Head of caudate nucleus (tissue), 42 donors: ENCODE data around the gene PKLR.

Source experiments
- DNase-seq, 42 donors: peaks; one replicate each; pipeline versions ENCODE4 v3.0.0 to v3.0.0-alpha.2; 2020 to 2021; ENCODE audit warnings: mixed read lengths in 7 of 42
- intact Hi-C: fragments of 100-400 bp; cut with DNase I; formaldehyde crosslinking; loops from one replicate; pipeline ENCODE4 v1.15.0; 2022

The PKLR gene

GRCh38 chr1:155268630-155269029, 32.6 kb downstream of the PKLR start:
- no peak for DNase-seq

DNA sequence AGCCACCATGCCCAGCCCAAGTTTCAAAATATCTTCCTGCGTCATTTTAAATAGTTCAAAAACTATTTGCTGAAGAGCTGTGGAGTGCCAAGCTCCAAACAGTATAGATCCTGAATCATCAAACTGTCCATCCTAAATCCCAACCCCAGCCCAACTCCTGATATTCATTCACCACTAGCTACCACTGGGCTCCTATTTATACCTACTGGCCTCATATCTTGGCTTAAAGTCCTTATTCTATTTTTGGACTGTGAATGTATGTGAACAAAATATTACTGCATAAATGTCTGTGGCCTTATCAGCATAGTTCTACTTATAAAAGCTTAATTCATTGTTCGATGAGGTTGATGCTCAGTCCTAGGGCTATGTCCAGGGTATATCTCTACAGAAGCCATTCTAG, 33.9 kb downstream of the PKLR start:
- intact Hi-C loops, result no loop called here
- DNase-seq, result no peak

More at GRCh38 chr1:155268630-155269029, 32.6 kb downstream of the PKLR start:
- intact Hi-C loops, result no loop called here

- intact Hi-C loops, result no loop called here
Observed at GRCh38 chr1:155266553-155266952, 34.7 kb downstream of the PKLR start.

DNA sequence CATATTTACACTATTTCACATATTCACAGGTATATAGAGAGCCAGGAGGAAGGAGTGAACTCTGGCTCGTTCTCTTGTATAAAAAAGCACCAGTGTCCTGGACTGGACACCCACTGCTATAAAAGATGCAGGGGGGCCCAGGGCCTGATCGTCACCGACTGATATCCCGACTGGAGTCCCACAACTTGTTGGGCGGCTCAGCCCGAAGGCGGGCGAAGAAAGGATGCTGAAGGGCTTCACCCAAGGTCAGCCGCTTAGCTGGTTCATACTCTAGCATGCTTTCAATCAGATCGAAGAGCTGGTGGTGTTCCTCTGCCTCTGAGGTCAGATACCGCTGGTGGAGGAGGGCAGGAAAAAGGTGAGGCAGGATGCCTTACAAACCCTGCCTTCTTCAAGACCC, 38.2 kb downstream of the PKLR start:
- intact Hi-C loops, result no loop called here
- DNase-seq, result no peak

More at GRCh38 chr1:155266553-155266952, 34.7 kb downstream of the PKLR start:
- DNase-seq, result no peak

DNA sequence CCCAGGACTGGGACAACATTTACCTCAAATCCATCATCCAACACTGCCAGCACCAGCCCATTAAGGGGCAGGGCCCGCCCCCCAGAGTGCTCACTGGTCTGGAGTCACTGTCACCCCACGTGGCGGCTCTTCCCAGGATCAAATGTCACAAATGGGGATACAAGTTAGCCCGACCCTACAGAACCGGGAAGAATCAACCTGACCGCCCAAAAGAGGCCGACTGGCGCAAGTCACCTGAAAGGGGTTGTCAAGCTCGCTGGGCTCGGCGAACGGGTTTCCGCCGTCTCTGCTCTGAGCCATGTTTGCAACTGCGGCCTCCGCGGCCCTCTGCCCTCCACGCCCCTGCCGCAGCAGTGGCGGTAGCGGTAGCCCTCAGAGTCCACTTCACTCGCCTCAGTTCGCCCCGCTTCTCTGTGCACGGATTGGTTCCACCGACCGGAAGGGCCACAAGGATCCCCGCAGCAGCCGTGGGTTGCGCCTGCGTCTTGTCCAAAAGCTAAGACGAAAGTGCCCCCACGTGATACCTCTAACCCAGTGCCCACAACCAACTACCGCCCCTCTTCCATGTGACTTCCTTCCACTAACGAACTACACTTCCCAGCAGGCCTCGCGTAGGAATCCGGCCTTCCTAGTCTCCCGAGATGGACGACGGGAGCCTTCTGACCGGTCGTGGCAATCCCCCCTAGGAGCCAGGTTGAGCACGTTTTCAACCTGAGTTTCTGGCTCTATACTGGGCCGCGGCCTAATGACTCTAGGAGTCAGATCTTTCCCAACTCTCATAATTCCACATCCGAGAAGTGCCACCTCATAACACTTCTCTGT, 39.2 kb downstream of the PKLR start, which contains the start of gene SCAMP3:
Gene SCAMP3, minus strand, starts transcription at position 509 of the 822 bp plus-strand sequence. Its CDS starts 209 bp downstream, at position 300.
- peak; percentile 91 to 99 (median 98) for DNase-seq
- intact Hi-C loops, result no loop called here

DNA sequence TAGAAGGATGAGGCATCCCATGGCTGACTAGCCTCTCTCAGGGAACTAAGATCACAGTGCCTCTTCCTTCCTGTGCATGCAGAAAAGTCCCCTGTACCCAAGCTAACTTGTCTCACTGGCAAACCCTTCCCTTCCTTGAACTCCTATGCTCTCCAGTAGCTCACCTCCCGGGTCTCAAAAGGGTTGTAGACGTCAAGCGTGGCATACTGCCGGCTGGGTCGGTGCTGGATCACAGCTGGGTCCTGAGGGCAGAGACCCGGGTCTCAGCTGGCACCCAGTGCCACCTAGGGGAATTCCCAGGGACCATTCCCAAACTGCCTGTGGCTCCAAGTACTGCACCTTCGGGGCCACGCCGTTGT, 39.8 kb downstream of the PKLR start:
- DNase-seq, result peak in 1 of 42 donors; percentile 39
- intact Hi-C loops, result no loop called here

GRCh38 chr1:155260276-155260675, 41.0 kb downstream of the PKLR start:
- intact Hi-C loops, result no loop called here
- DNase-seq, result no peak

DNA sequence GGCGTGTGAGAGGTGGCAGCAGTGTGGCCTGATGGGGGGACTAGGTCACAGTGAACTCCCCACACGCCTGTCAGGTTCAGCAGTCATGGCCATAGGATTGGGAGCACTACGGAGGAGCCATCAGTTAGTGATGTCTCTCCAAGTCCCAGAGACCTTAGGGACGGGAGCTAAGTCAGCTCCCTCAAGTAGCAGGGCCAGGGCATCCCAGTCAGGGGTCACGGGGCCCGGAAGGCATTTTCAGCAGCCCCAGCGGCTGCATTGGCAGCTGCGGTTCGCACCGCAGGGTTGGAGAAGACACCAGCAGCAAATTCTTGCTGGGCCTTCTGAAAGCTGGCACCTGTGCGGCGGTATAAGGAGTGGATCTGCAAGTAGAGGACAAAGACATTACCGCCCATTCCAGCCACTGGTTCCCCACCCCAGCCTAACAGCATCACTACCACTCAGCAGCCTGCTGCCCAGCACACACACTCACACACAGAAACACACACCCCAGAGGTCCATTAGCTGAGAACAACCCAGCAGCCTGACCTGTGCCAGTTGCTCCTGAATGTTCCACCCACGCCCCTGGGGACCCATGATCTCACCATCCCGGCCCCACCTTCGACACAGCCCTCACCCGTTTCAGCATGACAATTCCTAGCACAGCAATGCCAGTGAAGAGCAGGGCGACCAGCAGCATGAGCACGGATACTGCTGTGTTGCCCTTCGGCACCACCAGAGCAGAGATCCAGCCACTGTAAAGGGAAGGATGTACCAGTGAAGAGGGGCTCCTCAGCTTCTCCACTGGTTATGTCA, 45.0 kb downstream of the PKLR start:
- intact Hi-C loops, result loop anchor here (10.0 kb wide), 1 partner anchor 339 kb away; no protein-coding TSS in a partner anchor

GRCh38 chr1:155255243-155256007, 45.8 kb downstream of the PKLR start, which contains the start of gene ENTREP3:
Gene ENTREP3 (minus strand): TSS chr1:155255483. CDS start chr1:155254877, 606 bp downstream.
- DNase-seq, result peak; percentile 83 to 97 (median 93)
- intact Hi-C loops, result loop anchor here (10.0 kb wide), 1 partner anchor 339 kb away; no protein-coding TSS in a partner anchor

More for the DNA sequence above, 45.0 kb downstream of the PKLR start:
- no peak for DNase-seq

DNA sequence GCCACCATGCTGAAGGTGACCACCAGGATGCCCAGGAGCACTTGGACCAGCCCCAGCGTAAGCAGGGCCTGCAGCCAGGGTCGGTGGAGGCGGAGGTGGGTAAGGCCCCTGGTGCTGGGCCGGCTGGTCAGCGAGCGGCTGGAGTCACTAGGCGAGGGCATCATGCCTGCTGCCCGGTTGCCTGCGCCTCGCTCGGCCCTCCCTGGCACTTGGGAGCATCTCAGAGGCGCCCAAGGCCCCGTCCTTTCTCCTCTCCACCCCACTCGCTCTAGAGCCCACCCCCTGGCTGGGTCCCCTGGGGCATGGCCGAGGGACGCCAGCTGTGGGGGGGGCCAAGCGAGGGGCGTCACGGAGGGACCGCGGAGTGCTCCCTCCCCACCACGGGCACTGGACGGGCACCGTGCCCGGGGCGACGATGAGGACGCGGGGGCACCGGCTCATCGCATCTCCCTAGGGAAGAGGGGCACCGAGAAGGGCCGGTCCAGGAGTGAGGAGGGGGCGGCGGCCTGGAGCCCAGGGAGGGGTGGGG, 46.5 kb downstream of the PKLR start:
- DNase-seq, result peak in 15 of 42 donors; percentile 16 to 49 (median 32)
- intact Hi-C loops, result loop anchor here (10.0 kb wide), 1 partner anchor 340 kb away; no protein-coding TSS in a partner anchor

DNA sequence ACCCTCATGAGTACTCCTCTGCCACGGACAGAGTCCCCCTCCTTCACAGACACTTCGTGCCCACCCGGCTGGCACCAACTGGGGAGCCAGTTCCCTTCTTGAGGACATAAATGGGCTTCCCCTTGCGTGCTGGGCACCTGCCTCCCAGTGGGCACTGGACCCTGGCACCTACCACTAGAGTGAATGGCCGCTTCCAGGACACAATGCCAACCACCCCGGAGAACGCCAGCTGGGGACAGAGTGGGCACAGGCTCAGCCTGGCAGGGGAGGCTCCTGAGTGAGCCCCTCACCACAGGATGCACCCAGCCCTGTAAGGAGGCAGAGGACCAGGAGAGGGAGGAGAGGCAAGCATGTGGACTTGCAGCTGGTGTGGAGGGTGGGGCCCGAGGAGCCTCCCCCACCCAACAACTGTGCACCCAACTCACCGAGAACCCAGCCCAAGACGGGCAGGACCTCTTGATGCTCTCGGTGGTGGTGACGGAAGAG, 47.0 kb downstream of the PKLR start:
- intact Hi-C loops, result loop anchor here (10.0 kb wide), 1 partner anchor 341 kb away; no protein-coding TSS in a partner anchor
- DNase-seq, result peak in 1 of 42 donors; percentile 25

DNA sequence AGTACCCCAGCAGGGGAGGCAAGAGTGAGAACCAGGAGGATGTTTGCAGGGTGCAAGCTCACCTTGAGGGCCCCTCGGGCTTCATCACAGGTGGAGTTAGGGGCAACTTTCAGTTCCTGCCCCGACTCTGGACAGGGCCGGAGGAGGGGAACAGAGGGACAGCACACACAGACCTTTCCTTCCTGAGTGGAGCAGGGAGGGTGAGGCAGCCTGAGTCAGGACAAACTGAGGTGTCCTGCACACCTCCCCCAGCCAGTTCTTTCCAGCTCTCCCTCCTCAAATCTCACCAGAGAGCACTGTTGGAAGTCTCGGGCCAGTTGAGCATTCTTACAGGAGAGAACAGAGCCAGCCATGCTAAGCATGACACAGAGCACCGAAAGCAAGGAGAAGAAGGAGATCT, 47.4 kb downstream of the PKLR start:
- intact Hi-C loops, result loop anchor here (10.0 kb wide), 1 partner anchor 341 kb away; no protein-coding TSS in a partner anchor
- DNase-seq, result no peak

- DNase-seq, result no peak
- intact Hi-C loops, result loop anchor here (10.0 kb wide), 1 partner anchor 342 kb away; no protein-coding TSS in a partner anchor
Observed at GRCh38 chr1:155253208-155253607, 48.0 kb downstream of the PKLR start.

GRCh38 chr1:155251566-155251965, 49.7 kb downstream of the PKLR start:
- DNase-seq, result no peak
- intact Hi-C loops, result loop anchor here (10.0 kb wide), 1 partner anchor 343 kb away; no protein-coding TSS in a partner anchor

GRCh38 chr1:155250633-155251449, 50.4 kb downstream of the PKLR start:
- intact Hi-C loops, result loop anchor here (10.0 kb wide), 1 partner anchor 344 kb away; no protein-coding TSS in a partner anchor
- peak; percentile 88 to 97 (median 93) for DNase-seq

GRCh38 chr1:155250246-155250632, 51.0 kb downstream of the PKLR start:
- intact Hi-C loops, result loop anchor here (10.0 kb wide), 1 partner anchor 345 kb away; no protein-coding TSS in a partner anchor
- no peak for DNase-seq
